LNCAP (cell line): ENCODE results near the gene EPPIN.

ENCODE experiments used
- TF ChIP-seq, protein P1 (sequence below): fragments of 450-650 bp; IDR thresholded peaks from 2 replicates; pipeline ENCODE4 v1.5.1; 2017; ENCODE audit warnings: mild to moderate bottlenecking

EPPIN gene

DNA sequence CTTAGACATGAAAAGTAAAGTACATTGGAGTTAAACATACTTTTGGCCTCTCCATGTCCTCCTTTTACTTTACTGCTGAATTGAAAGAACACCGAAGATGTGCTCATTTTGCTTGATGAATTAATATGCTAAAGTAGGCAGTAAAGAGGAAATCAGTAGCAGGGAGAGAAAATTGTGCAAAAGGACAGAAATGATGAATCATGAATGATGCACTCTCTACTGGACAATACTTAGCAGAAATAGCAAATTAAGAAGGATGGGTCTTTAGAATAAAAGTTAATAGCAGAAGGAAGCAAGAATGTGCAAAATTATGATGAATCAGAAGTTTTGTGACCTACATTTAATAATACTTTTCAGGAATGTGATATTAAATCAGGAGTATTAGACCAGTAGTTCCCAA is 23.4 kb downstream of the EPPIN start:
- TF ChIP-seq, protein P1, sequence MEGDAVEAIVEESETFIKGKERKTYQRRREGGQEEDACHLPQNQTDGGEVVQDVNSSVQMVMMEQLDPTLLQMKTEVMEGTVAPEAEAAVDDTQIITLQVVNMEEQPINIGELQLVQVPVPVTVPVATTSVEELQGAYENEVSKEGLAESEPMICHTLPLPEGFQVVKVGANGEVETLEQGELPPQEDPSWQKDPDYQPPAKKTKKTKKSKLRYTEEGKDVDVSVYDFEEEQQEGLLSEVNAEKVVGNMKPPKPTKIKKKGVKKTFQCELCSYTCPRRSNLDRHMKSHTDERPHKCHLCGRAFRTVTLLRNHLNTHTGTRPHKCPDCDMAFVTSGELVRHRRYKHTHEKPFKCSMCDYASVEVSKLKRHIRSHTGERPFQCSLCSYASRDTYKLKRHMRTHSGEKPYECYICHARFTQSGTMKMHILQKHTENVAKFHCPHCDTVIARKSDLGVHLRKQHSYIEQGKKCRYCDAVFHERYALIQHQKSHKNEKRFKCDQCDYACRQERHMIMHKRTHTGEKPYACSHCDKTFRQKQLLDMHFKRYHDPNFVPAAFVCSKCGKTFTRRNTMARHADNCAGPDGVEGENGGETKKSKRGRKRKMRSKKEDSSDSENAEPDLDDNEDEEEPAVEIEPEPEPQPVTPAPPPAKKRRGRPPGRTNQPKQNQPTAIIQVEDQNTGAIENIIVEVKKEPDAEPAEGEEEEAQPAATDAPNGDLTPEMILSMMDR, result no peak

DNA sequence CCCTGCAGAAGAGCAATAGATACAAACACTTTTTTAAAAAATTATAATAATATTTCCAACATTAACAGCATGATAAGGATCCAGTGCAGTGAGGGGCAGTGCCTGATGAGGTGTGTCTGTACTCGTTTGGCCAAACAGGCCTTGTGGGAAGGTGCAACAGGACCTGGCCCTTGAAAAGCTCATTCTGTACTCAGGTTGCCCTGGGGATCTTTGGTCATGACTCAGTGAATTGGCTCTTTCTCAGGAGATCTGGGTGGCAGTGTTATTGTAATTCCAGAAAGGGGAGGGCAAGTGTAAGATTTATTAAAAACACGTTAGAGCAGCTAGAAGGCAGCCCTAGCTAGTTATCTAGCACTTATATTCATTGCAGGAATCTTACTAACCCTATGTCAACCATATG is 28.9 kb downstream of the EPPIN start:
- TF ChIP-seq, protein P1, result no peak

DNA sequence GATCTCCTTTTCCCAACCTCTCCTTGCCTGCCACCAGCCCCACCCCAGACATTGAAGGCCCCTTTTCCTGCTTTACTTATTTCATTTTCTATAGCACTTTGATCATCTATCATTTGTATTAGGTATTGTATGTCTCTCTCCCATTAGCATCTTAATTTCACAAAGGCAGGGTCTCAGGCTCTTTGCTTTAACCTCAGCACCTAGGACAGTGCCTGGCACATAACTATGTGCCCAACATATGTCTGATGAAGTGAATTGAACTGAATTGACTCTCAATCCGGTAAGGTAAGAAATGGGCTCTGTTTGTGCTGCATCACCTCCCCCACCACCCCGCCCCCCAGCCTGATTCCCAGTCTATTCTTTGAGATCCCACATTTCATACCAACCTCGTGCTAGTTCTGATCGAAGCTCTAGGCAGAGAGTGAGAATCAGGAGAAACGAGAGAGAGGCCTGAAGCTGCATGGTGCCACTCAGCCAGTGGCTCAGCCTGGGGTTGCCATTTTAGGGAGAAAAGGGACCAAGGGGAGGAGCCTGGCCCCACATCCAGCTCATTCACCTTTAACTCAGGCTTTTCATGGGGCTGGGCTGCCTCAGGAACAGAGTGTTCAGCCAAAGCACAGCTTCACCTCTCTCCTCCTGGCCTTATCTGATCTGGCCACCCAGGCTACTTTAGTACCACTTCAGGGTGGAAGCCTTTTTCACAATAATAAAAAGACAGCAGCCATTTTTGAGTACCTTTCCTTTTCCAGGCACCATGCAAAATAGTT is 31.9 kb downstream of the EPPIN start, which contains the start of gene SPINT3:
TSS of gene SPINT3 (minus strand) at position 476 of the 767 bp plus-strand sequence. CDS start at position 462, 14 bp downstream.
- TF ChIP-seq, protein P1, result no peak

DNA sequence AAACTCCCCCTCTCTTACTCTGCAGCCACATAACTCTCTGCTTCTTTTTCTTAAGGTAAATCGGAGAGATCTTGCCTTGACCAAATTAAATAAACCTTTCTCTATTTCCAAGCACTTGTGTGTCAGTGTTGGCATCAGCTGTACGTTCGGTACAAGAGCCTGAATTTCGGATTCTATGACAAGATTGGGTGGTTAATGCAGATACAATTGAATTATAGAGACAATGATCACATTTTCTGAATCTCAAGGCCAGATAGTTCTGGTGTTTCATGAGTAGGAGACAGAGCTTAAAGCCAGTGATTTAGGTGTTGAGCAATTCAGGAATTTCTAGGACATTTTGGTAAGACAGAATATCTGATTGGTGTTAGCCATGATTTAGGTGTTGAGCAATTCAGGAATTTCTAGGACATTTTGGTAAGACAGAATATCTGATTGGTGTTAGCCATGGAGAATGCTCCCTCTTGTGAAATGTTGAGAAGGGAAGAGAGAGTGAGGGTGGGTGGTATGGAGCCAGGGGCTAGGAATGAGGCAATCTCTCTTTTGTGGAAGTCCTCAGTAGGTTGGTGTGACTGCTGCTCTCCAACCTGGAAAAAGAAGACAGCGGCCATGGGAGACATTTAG is 36.8 kb downstream of the EPPIN start:
- TF ChIP-seq, protein P1, result no peak

DNA sequence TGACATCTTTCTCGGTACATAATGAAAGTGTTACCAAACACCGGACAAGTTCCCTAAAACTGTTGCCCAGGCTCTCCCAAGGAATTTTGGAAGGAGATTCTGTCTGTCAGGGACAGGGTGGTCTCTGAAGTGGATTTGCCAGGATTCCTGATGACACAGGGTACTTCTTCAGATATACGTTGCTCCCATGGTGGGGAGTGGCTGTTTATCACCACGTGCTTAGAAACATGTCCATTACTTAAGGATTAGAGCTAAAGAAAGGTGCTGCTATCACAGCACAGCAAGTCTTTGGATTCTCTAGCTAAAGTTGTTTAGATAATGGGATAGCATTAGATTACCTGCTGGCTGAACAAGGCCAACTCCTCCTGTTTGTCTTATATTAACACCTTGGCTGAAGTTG is 38.1 kb downstream of the EPPIN start:
- TF ChIP-seq, protein P1, result no peak

DNA sequence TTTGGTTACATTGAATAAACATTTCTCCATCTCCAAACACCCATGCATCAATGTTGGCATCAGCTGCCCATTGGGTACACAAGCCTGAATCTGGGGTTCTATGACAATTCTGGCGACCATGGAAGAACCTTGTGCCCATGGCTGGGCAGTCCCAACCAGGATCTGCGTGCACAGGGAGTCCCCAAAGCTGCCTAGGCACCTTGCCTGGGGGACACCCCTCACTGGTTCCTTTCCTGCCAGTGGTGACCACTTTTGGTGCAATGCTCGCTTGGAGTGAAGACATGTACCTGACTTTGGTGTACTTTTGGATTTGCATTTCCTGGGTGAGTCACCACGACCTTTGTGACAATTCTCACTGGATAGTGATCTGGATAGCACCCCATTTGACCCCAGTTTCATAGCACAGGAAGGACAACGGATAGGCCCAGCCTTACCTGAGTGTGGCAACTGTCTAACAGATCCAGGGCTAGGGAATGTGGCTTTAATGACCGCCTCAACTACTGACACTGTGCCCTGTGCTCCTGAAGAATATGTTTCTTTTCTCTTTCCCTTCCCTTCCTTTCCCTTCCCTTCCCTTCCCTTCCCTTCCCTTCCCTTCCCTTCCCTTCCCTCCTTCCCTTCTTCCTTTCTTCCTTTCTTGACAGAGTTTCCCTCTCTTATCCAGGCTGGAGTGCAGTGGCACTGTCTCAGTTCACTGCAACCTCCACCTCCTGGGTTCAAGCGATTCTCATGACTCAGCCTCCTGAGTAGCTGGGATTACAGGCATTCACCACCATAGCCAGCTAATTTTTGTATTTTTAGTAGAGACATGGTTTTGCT is 38.9 kb downstream of the EPPIN start:
- TF ChIP-seq, protein P1, result no peak

DNA sequence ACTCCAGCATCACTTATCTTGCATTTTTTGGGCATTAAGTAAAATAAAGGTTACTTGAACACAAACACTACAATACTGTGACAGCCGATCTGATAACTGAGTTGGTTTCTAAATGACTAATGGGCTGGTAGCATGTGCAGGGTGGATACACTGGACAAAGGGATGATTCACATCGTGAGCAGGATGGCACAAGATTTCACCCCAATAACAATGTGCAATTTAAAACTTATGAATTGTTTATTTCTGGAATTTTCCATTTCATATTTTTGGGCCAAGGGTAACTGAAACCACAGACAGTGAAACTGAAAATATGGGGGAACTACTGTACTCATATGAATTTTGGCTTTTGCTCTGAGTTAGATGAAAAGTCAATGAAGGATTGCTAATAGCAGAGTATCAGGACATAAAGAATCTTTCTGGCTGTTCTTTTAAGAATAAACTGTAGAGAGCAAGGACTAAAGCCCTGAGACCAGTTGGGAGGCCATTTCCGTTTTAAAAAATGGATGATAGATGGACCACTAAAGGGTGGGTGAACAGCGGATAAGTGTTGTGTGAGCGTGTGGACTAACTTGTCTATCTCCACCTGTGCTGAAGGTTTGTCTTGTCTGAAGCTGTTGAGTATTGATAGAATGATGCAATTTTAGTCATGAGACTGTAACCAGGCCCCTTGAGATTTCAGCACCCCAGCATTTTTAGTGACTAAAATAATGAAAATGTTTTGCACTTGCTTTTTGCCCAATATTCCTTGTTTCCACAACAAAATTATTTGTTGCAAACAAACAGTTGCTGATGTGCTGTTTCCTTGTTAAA is 40.0 kb downstream of the EPPIN start:
- TF ChIP-seq, protein P1, result no peak
